WTC11 (cell line): Measurements from ENCODE around the gene TLX2. TPM values are rescaled to one million over a fixed set of nuclear protein-coding genes. Genes with fewer than 3 reads are reported as not detected.

Experiments used
- ATAC-seq: fragments of 200-7000 bp; cut with Tn5 transposase; 2 replicates; pipeline ENCODE4 v1.10.0; 2021; ENCODE audit warnings: mild to moderate bottlenecking, moderate library complexity
- CTCF ChIA-PET: fragments of 300-600 bp; sonication (Branson Sonifier 250); formaldehyde crosslinking; loops from one replicate; lab custom pipeline; 2021; ENCODE audit warnings: antibody characterized with exemption; lab: Charles Lee
- POLR2A ChIA-PET: fragments of 350-600 bp; sonication (Branson Sonifier 250); formaldehyde crosslinking; loops from one replicate; lab custom pipeline; 2021; ENCODE audit warnings: antibody characterized with exemption; lab: Charles Lee
- DNase-seq: peaks from one replicate; pipeline ENCODE4 v3.0.0; 2021; ENCODE audit warnings: low spot score
- H3K27ac Mint-ChIP-seq: 2 replicates; pipeline ENCODE4 v1.8.0; 2021; ENCODE audit warnings: mixed read lengths
- H3K27me3 Mint-ChIP-seq: 2 replicates; pipeline ENCODE4 v1.8.0; 2021; ENCODE audit warnings: low read depth, mild to moderate bottlenecking, moderate library complexity, mixed read lengths
- H3K36me3 Mint-ChIP-seq: 2 replicates; pipeline ENCODE4 v1.8.0; 2021; ENCODE audit warnings: mixed read lengths
- H3K4me1 Mint-ChIP-seq: 2 replicates; pipeline ENCODE4 v1.8.0; 2022; ENCODE audit warnings: mixed read lengths
- H3K4me3 Mint-ChIP-seq: 2 replicates; pipeline ENCODE4 v1.8.0; 2021; ENCODE audit warnings: mild to moderate bottlenecking, moderate library complexity, mixed read lengths
- H3K9me3 Mint-ChIP-seq: 2 replicates; pipeline ENCODE4 v1.8.0; 2021; ENCODE audit warnings: mixed read lengths
- CTCF ChIP-seq: fragments of 200-600 bp; IDR thresholded peaks from 2 replicates; pipeline ENCODE4 v1.8.0; 2022; ENCODE audit warnings: antibody characterized with exemption
- E2F4 ChIP-seq: sonication (generic); formaldehyde crosslinking; IDR thresholded peaks from 2 replicates; pipeline ENCODE4 v1.8.1; 2022; ENCODE audit warnings: low read depth, mild to moderate bottlenecking, moderate library complexity, missing genetic modification reagents, borderline replicate concordance
- EMX1 ChIP-seq: fragments of 250-450 bp; sonication (Bioruptor Pico); IDR thresholded peaks from 2 replicates; pipeline ENCODE4 v1.8.0; 2021; ENCODE audit warnings: mild to moderate bottlenecking
- FOXP4 ChIP-seq: sonication (generic); formaldehyde crosslinking; IDR thresholded peaks from 2 replicates; pipeline ENCODE4 v1.8.0; 2022; ENCODE audit warnings: mild to moderate bottlenecking, missing genetic modification reagents
- JAZF1 ChIP-seq: fragments of 250-450 bp; sonication (Bioruptor Pico); IDR thresholded peaks from 2 replicates; pipeline ENCODE4 v1.9.0; 2021; ENCODE audit warnings: moderate library complexity, mild to moderate bottlenecking, inconsistent platforms
- MAX ChIP-seq: sonication (generic); formaldehyde crosslinking; IDR thresholded peaks from 2 replicates; pipeline ENCODE4 v1.8.0; 2022; ENCODE audit warnings: mild to moderate bottlenecking, missing genetic modification reagents
- NFE2L1 ChIP-seq: sonication (generic); formaldehyde crosslinking; IDR thresholded peaks from 2 replicates; pipeline ENCODE4 v1.8.1; 2023; ENCODE audit warnings: missing genetic modification reagents
- NR2C2 ChIP-seq: sonication (generic); formaldehyde crosslinking; IDR thresholded peaks from 2 replicates; pipeline ENCODE4 v1.8.0; 2022; ENCODE audit warnings: mild to moderate bottlenecking, missing genetic modification reagents
- SMAD3 ChIP-seq: sonication (generic); formaldehyde crosslinking; IDR thresholded peaks from 2 replicates; pipeline ENCODE4 v1.8.0; 2022; ENCODE audit warnings: missing genetic modification reagents, mild to moderate bottlenecking, borderline replicate concordance
- TEAD4 ChIP-seq: sonication (generic); formaldehyde crosslinking; IDR thresholded peaks from 2 replicates; pipeline ENCODE4 v1.8.0; 2022; ENCODE audit warnings: mild to moderate bottlenecking, missing genetic modification reagents
- ZBTB21 ChIP-seq: sonication (generic); formaldehyde crosslinking; IDR thresholded peaks from 2 replicates; pipeline ENCODE4 v1.8.1; 2023; ENCODE audit warnings: mild to moderate bottlenecking, missing genetic modification reagents, borderline replicate concordance
- ZNF317 ChIP-seq: sonication (generic); formaldehyde crosslinking; IDR thresholded peaks from 2 replicates; pipeline ENCODE4 v1.8.1; 2023; ENCODE audit warnings: low read depth, mild to moderate bottlenecking, moderate library complexity, missing genetic modification reagents, borderline replicate concordance
- total RNA-seq: library from RNA; stranded (reverse); gene quantifications from 3 replicates; pipeline ENCODE4 v1.2.3, GENCODE V29; 2021
- TF ChIP-seq, protein P1 (sequence below): sonication (generic); formaldehyde crosslinking; IDR thresholded peaks from 2 replicates; pipeline ENCODE4 v1.8.1; 2023; ENCODE audit warnings: mild to moderate bottlenecking, moderate library complexity, missing genetic modification reagents
- TF ChIP-seq, protein P2 (sequence below): sonication (generic); formaldehyde crosslinking; IDR thresholded peaks from 2 replicates; pipeline ENCODE4 v1.8.0; 2023; ENCODE audit warnings: missing genetic modification reagents, mild to moderate bottlenecking, borderline replicate concordance
- TF ChIP-seq, protein P3 (sequence below): sonication (generic); formaldehyde crosslinking; IDR thresholded peaks from 2 replicates; pipeline ENCODE4 v1.8.1; 2023; ENCODE audit warnings: mild to moderate bottlenecking, missing genetic modification reagents, moderate library complexity
- TF ChIP-seq, protein P4 (sequence below): sonication (generic); formaldehyde crosslinking; IDR thresholded peaks from 2 replicates; pipeline ENCODE4 v1.8.0; 2022; ENCODE audit warnings: missing genetic modification reagents
- TF ChIP-seq, protein P5 (sequence below): sonication (generic); formaldehyde crosslinking; IDR thresholded peaks from 2 replicates; pipeline ENCODE4 v1.8.1; 2022; ENCODE audit warnings: mild to moderate bottlenecking, moderate library complexity, missing genetic modification reagents

Gene TLX2
- total RNA-seq, 1 experiment from 2014 or later: 0.26 TPM

DNA sequence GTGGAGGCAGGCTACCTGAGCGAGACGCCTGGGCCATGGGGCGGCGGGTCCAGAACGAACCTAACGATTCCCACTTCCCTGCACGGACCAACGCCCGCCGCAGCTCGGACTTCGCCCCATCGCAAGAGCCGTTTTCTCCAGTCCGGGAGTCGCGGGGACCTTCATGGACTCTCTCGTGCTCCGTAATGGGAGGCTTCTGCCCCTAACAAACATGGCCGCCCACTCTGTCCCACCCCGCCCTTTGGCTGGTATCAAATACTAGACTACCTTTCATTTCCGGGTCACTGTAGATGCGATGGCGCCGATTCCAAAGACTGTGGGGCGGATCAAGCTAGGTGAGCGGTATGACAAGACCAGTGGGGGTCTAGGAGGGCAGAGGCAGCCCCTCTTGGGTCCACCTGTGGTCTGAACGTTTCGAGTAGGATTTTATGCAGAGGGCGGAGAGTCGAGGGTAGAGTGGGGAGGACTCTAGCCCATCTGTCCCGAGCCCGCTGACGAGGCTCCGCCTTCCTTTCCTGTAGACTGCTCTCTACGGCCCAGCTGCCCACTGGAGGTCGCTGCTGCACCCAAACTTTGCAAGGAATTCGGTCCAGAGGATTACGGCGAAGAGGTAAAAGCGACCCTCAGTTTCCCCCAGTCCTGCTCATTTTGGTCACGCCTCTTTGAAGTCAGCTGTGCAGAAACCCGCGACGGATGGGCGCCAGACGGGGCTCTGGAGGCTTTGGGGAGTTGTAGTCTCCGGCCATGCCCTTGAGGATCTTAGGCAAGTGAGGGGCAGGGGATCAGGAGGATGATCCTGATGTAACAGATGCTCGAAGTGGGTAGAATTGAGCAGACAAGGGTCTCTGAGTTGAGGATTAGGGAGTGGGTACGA is 31.2 kb upstream of the TLX2 start, which contains the start of the genes CCDC142 and TTC31:
CCDC142 (minus strand) TSS at position 198 of the 874 bp plus-strand sequence; CDS start at position 37, 161 bp downstream.
TTC31 (plus strand) TSS at position 281 of the 874 bp plus-strand sequence; CDS start at position 296, 15 bp downstream.
- Mint-ChIP-seq H3K4me3 (peak within 1 kb of the TSS; percentile 100), H3K4me1 (peaks cover 10% of the 10 kb centered on the region), H3K27ac (peak within 1 kb of the TSS; percentile 100), H3K9me3 (no peaks in the 10 kb centered on the region), H3K27me3 (no peaks in the 10 kb centered on the region), H3K36me3 (peaks cover 22% of the 10 kb centered on the region)
- DNase-seq: peak; percentile 96
- CTCF ChIA-PET: interaction anchor here (0.8 to 4.6 kb wide), 26 partner anchors 10 to 192 kb away, joined by 3 to 43 read pairs (median 6); partner anchors contain the start of genes AUP1, DQX1, HTRA2 and INO80B
- POLR2A ChIA-PET: interaction anchor here (0.6 to 2.2 kb wide), 9 partner anchors 11 to 162 kb away, joined by 3 to 13 read pairs (median 4); partner anchors contain the start of genes C2orf81, DQX1, LBX2 and MRPL53
- ATAC-seq: peak; percentile 91
- no peak for TF ChIP-seq EMX1 (CRISPR knock-in tag)
- TF ChIP-seq, protein P1, sequence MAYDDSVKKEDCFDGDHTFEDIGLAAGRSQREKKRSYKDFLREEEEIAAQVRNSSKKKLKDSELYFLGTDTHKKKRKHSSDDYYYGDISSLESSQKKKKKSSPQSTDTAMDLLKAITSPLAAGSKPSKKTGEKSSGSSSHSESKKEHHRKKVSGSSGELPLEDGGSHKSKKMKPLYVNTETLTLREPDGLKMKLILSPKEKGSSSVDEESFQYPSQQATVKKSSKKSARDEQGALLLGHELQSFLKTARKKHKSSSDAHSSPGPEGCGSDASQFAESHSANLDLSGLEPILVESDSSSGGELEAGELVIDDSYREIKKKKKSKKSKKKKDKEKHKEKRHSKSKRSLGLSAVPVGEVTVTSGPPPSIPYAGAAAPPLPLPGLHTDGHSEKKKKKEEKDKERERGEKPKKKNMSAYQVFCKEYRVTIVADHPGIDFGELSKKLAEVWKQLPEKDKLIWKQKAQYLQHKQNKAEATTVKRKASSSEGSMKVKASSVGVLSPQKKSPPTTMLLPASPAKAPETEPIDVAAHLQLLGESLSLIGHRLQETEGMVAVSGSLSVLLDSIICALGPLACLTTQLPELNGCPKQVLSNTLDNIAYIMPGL (CRISPR knock-in tag): peak; percentile 86
- TF ChIP-seq, protein P2, sequence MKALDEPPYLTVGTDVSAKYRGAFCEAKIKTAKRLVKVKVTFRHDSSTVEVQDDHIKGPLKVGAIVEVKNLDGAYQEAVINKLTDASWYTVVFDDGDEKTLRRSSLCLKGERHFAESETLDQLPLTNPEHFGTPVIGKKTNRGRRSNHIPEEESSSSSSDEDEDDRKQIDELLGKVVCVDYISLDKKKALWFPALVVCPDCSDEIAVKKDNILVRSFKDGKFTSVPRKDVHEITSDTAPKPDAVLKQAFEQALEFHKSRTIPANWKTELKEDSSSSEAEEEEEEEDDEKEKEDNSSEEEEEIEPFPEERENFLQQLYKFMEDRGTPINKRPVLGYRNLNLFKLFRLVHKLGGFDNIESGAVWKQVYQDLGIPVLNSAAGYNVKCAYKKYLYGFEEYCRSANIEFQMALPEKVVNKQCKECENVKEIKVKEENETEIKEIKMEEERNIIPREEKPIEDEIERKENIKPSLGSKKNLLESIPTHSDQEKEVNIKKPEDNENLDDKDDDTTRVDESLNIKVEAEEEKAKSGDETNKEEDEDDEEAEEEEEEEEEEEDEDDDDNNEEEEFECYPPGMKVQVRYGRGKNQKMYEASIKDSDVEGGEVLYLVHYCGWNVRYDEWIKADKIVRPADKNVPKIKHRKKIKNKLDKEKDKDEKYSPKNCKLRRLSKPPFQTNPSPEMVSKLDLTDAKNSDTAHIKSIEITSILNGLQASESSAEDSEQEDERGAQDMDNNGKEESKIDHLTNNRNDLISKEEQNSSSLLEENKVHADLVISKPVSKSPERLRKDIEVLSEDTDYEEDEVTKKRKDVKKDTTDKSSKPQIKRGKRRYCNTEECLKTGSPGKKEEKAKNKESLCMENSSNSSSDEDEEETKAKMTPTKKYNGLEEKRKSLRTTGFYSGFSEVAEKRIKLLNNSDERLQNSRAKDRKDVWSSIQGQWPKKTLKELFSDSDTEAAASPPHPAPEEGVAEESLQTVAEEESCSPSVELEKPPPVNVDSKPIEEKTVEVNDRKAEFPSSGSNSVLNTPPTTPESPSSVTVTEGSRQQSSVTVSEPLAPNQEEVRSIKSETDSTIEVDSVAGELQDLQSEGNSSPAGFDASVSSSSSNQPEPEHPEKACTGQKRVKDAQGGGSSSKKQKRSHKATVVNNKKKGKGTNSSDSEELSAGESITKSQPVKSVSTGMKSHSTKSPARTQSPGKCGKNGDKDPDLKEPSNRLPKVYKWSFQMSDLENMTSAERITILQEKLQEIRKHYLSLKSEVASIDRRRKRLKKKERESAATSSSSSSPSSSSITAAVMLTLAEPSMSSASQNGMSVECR (CRISPR knock-in tag): peak; percentile 3; the same call in 1 of the 2 replicates
- TF ChIP-seq CTCF: peak; percentile 68
- no peak for TF ChIP-seq JAZF1 (CRISPR knock-in tag)
- no peak for TF ChIP-seq MAX (CRISPR knock-in tag)
- 0 out of 2 replicates have a peak, but pooled peaks have one; percentile 61 for TF ChIP-seq NFE2L1 (CRISPR knock-in tag)
- TF ChIP-seq, protein P3, sequence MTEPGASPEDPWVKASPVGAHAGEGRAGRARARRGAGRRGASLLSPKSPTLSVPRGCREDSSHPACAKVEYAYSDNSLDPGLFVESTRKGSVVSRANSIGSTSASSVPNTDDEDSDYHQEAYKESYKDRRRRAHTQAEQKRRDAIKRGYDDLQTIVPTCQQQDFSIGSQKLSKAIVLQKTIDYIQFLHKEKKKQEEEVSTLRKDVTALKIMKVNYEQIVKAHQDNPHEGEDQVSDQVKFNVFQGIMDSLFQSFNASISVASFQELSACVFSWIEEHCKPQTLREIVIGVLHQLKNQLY (CRISPR knock-in tag): no peak
- no peak; the same call in 1 of the 2 replicates for TF ChIP-seq E2F4 (CRISPR knock-in tag)
- TF ChIP-seq TEAD4 (CRISPR knock-in tag): peak; percentile 33; the same call in 1 of the 2 replicates
- TF ChIP-seq ZBTB21 (CRISPR knock-in tag): no peak
- TF ChIP-seq ZNF317 (CRISPR knock-in tag): no peak
- TF ChIP-seq FOXP4 (CRISPR knock-in tag): peak; percentile 7; the same call in 1 of the 2 replicates
- peak; percentile 94 for TF ChIP-seq NR2C2
- TF ChIP-seq, protein P4, sequence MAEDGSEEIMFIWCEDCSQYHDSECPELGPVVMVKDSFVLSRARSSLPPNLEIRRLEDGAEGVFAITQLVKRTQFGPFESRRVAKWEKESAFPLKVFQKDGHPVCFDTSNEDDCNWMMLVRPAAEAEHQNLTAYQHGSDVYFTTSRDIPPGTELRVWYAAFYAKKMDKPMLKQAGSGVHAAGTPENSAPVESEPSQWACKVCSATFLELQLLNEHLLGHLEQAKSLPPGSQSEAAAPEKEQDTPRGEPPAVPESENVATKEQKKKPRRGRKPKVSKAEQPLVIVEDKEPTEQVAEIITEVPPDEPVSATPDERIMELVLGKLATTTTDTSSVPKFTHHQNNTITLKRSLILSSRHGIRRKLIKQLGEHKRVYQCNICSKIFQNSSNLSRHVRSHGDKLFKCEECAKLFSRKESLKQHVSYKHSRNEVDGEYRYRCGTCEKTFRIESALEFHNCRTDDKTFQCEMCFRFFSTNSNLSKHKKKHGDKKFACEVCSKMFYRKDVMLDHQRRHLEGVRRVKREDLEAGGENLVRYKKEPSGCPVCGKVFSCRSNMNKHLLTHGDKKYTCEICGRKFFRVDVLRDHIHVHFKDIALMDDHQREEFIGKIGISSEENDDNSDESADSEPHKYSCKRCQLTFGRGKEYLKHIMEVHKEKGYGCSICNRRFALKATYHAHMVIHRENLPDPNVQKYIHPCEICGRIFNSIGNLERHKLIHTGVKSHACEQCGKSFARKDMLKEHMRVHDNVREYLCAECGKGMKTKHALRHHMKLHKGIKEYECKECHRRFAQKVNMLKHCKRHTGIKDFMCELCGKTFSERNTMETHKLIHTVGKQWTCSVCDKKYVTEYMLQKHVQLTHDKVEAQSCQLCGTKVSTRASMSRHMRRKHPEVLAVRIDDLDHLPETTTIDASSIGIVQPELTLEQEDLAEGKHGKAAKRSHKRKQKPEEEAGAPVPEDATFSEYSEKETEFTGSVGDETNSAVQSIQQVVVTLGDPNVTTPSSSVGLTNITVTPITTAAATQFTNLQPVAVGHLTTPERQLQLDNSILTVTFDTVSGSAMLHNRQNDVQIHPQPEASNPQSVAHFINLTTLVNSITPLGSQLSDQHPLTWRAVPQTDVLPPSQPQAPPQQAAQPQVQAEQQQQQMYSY (CRISPR knock-in tag): peak; percentile 56; the same call in 1 of the 2 replicates
- TF ChIP-seq, protein P5, sequence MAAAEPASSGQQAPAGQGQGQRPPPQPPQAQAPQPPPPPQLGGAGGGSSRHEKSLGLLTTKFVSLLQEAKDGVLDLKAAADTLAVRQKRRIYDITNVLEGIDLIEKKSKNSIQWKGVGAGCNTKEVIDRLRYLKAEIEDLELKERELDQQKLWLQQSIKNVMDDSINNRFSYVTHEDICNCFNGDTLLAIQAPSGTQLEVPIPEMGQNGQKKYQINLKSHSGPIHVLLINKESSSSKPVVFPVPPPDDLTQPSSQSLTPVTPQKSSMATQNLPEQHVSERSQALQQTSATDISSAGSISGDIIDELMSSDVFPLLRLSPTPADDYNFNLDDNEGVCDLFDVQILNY (CRISPR knock-in tag): peak; percentile 32
- peak; percentile 13; the same call in 1 of the 2 replicates for TF ChIP-seq SMAD3 (CRISPR knock-in tag)
